ENCODE results near the gene PCNX3. TPM values are rescaled to one million over a fixed set of nuclear protein-coding genes. Genes with fewer than 3 reads are reported as not detected.

The PCNX3 gene
- total and polyA plus RNA-seq, 2 of the 13 experiments (the other 11 are each of a cell fraction or from before 2014, with no cell fraction given) = 16.2 to 23.0 TPM

DNA sequence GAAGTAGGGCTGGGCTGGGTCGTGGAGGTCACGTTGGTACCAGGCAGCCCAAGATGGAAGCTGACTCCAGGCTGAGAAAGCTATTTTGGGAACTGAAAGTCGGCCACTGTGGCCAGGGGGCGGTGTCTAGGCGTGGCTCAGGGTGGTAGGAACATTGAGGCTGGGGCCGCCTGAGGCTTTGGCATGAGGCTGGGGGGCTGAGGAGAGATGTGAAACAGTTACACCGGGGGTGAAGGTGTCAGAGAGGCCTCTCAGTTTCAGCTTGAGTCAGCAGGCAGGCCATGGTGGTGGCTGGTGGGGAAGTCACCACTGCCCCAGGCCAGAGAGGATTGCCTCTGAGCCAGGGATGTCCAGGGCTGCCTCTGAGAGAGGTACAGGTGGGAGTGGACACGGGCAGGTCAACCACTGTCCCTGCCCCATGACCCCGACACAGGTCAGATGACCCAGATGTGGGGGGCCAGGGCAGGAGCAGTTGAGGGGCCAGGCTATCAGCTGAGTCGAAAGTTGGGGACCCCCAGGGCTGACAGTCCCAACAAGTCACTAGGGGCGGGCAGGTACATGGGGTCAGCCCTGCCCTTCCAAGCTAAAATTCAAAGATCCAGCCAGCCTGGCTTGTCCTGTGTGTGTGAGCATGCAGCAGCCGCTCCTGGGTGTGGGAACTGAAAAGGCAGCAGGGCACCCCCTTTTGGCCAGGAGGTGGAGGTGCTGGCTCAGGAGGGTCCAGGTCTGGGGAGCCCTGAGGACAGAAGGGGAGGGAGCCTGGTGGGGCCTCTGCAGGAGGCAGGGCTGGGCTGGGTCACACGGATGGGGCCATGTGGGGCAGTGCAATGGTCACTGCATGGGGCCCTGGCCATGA, 27.1 kb upstream of the PCNX3 start (continued):
- TF ChIP-seq POLR2A (IDR thresholded peaks at IDR 0.05; ENCODE audit: insufficient read depth in 1 of 2, low read depth in 2 of 2, low read length in 2 of 2) = no peak
- peak; percentile 50; the same call in 1 of the 2 replicates for TF ChIP-seq KDM2A (CRISPR knock-in tag; IDR thresholded peaks at IDR 0.05; ENCODE audit: borderline replicate concordance, low read depth)
- no peak for TF ChIP-seq NR3C1 (CRISPR knock-in tag; IDR thresholded peaks at IDR 0.05)
- TF ChIP-seq SPEN (CRISPR knock-in tag; IDR thresholded peaks at IDR 0.05; ENCODE audit: low read depth) = no peak
- TF ChIP-seq MTERF4 (CRISPR knock-in tag; IDR thresholded peaks at IDR 0.05) = no peak
- no peak for TF ChIP-seq NKX3-1 (CRISPR knock-in tag; IDR thresholded peaks at IDR 0.05)
- peak; percentile 16; the same call in 1 of the 2 replicates for TF ChIP-seq NR2C2 (CRISPR knock-in tag; IDR thresholded peaks at IDR 0.05; ENCODE audit: borderline replicate concordance)
- TF ChIP-seq ZNF563 (CRISPR knock-in tag; IDR thresholded peaks at IDR 0.05) = no peak
- TF ChIP-seq HNRNPUL1 (IDR thresholded peaks at IDR 0.05; ENCODE audit: low read depth, low read length) = no peak
- TF ChIP-seq ZNF484 (CRISPR knock-in tag; IDR thresholded peaks at IDR 0.05; ENCODE audit: borderline replicate concordance, low read depth) = no peak
- TF ChIP-seq TOPORS (CRISPR knock-in tag; IDR thresholded peaks at IDR 0.05) = no peak
- TF ChIP-seq TCF12 (IDR thresholded peaks at IDR 0.05) = no peak
- TF ChIP-seq TCF12 (CRISPR knock-in tag; IDR thresholded peaks at IDR 0.05) = no peak
- TF ChIP-seq, protein P1, sequence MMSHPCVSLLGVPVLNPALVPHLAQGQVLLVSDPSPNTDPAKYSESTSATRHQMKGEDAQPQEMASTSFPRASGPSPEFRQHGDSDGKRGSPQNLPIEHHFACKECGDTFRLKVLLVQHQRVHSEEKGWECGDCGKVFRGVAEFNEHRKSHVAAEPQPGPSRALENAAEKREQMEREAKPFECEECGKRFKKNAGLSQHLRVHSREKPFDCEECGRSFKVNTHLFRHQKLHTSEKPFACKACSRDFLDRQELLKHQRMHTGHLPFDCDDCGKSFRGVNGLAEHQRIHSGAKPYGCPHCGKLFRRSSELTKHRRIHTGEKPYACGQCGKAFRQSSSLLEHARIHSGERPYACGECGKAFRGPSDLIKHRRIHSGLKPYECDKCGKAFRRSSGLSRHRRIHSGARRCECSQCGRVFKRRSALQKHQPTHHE (CRISPR knock-in tag; IDR thresholded peaks at IDR 0.05; ENCODE audit: borderline replicate concordance) = no peak
- TF ChIP-seq ELF1 (CRISPR knock-in tag; IDR thresholded peaks at IDR 0.05) = no peak
- no peak for TF ChIP-seq KDM1A (CRISPR knock-in tag; IDR thresholded peaks at IDR 0.05)
- no peak for TF ChIP-seq PITX1 (CRISPR knock-in tag; IDR thresholded peaks at IDR 0.05)
- TF ChIP-seq, protein P2, sequence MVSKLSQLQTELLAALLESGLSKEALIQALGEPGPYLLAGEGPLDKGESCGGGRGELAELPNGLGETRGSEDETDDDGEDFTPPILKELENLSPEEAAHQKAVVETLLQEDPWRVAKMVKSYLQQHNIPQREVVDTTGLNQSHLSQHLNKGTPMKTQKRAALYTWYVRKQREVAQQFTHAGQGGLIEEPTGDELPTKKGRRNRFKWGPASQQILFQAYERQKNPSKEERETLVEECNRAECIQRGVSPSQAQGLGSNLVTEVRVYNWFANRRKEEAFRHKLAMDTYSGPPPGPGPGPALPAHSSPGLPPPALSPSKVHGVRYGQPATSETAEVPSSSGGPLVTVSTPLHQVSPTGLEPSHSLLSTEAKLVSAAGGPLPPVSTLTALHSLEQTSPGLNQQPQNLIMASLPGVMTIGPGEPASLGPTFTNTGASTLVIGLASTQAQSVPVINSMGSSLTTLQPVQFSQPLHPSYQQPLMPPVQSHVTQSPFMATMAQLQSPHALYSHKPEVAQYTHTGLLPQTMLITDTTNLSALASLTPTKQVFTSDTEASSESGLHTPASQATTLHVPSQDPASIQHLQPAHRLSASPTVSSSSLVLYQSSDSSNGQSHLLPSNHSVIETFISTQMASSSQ (IDR thresholded peaks at IDR 0.05; ENCODE audit: low read depth) = no peak
- TF ChIP-seq, protein P2 (CRISPR knock-in tag; IDR thresholded peaks at IDR 0.05; ENCODE audit: borderline replicate concordance) = no peak
- TF ChIP-seq MXI1 (IDR thresholded peaks at IDR 0.05; ENCODE audit: borderline replicate concordance, low read depth, low read length) = no peak
- no peak for TF ChIP-seq ATF6 (CRISPR knock-in tag; conservative IDR thresholded peaks at IDR 0.05)
- no peak for TF ChIP-seq RXRA (CRISPR knock-in tag; IDR thresholded peaks at IDR 0.05)
- no peak for TF ChIP-seq MAFK (conservative IDR thresholded peaks at IDR 0.05 in 1 of 2, IDR thresholded peaks at IDR 0.05 in 1 of 2; ENCODE audit: low read length in 2 of 2)
